ENCODE results near the gene LDB3.

DNA sequence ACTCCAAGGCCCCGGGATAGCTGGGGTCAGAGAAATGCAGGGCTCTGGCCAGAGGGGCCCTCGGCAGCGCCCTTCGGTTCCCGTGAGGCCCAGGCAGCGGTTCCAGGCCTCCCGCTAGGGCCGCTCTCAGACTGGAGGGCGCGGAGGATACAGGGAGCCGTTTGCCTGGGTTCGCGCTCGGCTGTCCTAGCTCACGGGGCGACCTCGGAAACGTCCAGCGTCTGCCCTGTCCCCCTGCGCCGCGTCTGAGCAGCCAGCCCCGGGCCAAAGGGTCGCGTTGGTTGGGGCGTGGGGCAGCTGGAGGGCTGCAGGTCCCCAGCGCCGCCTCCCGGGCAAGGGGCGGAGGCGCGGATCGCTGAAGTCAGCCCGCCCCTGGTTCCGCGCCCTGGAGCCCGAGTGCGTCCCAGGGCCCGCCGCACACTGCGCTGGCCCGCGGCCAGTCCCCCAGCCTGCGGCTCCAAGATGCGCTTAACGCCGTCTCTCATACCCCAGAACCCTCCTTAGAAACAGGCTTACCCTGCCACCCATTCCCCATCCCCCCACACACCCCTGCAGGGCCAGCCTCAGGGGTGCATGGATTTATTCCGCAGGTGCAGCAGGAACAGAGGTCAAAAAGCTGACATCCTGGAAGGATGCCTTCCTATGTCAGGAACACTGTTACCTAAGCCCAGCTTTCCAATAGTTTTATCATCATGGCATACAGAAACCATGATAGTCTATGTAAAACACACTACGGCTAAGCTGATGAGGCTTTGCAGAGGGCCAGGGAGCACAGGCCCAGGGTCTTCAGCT lies 36.1 kb upstream of the LDB3 start:
- TF ChIP-seq EP300 (IDR thresholded peaks at IDR 0.05), result no peak
- no peak for TF ChIP-seq NFE2L2 (conservative IDR thresholded peaks at IDR 0.05; ENCODE audit: low read length)
- TF ChIP-seq MAZ (IDR thresholded peaks at IDR 0.05; ENCODE audit: borderline replicate concordance, low read depth, low read length), result no peak

Data from A549 (cell line).